H9 (cell line): ENCODE data around the gene CLEC9A. TPM values are rescaled to one million over a fixed set of nuclear protein-coding genes. Genes with fewer than 3 reads are reported as not detected.

Source experiments
- DNase-seq: peaks from one replicate; pipeline ENCODE4 v3.0.0-alpha.2; 2017
- H2AFZ ChIP-seq: one replicate; pipeline ENCODE4 v1.6.1; 2013; ENCODE audit warnings: mild to moderate bottlenecking, low read length, control low read depth, moderate library complexity
- H2AK5ac ChIP-seq: 2 replicates; pipeline ENCODE4 v1.6.1; 2013; ENCODE audit warnings: low read length, control low read depth, mixed read lengths; ENCODE audit not compliant: insufficient read length
- H2BK120ac ChIP-seq: one replicate; pipeline ENCODE4 v1.6.1; 2013; ENCODE audit warnings: low read depth, mild to moderate bottlenecking, low read length, control low read depth, inconsistent platforms; ENCODE audit not compliant: poor library complexity, severe bottlenecking
- H2BK12ac ChIP-seq: 2 replicates; pipeline ENCODE4 v1.6.1; 2013; ENCODE audit warnings: low read length, control low read depth, mixed read lengths, low read depth; ENCODE audit not compliant: insufficient read length
- H2BK15ac ChIP-seq: 2 replicates; pipeline ENCODE4 v1.6.1; 2013; ENCODE audit warnings: low read depth, low read length, control low read depth
- H2BK20ac ChIP-seq: one replicate; pipeline ENCODE4 v1.6.1; 2013; ENCODE audit warnings: low read depth, mild to moderate bottlenecking, low read length, control low read depth, inconsistent platforms; ENCODE audit not compliant: poor library complexity, severe bottlenecking
- H2BK5ac ChIP-seq: 2 replicates; pipeline ENCODE4 v1.6.1; 2013; ENCODE audit warnings: low read length, control low read depth, mixed read lengths; ENCODE audit not compliant: insufficient read length
- H3K14ac ChIP-seq: 2 replicates; pipeline ENCODE4 v1.6.1; 2013; ENCODE audit warnings: low read length, control low read depth; ENCODE audit not compliant: insufficient read depth
- H3K18ac ChIP-seq: 2 replicates; pipeline ENCODE4 v1.6.1; 2013; ENCODE audit warnings: low read depth, mild to moderate bottlenecking, mixed read lengths, low read length, control low read depth; ENCODE audit not compliant: insufficient read length
- H3K23ac ChIP-seq: 2 replicates; pipeline ENCODE4 v1.6.1; 2013; ENCODE audit warnings: low read length, control low read depth, mixed read lengths, low read depth; ENCODE audit not compliant: insufficient read length
- H3K23me2 ChIP-seq: 2 replicates; pipeline ENCODE4 v1.6.1; 2013; ENCODE audit warnings: low read depth, mild to moderate bottlenecking, mixed read lengths, low read length, control low read depth; ENCODE audit not compliant: insufficient read length, poor library complexity, severe bottlenecking
- H3K27ac ChIP-seq: 2 replicates; pipeline ENCODE4 v1.5.1; 2013; ENCODE audit warnings: low read length, control low read depth, mixed read lengths, low read depth; ENCODE audit not compliant: insufficient read length
- H3K27me3 ChIP-seq: 2 replicates; pipeline ENCODE4 v1.6.1; 2013; ENCODE audit warnings: low read length, control low read depth, inconsistent platforms; ENCODE audit not compliant: insufficient read depth
- H3K4ac ChIP-seq: 2 replicates; pipeline ENCODE4 v1.6.1; 2013; ENCODE audit warnings: low read depth, mild to moderate bottlenecking, control low read depth, inconsistent platforms, low read length, moderate library complexity
- H3K4me1 ChIP-seq: 2 replicates; pipeline ENCODE4 v1.6.1; 2013; ENCODE audit warnings: low read length, control low read depth, inconsistent platforms; ENCODE audit not compliant: insufficient read depth
- H3K4me2 ChIP-seq: 2 replicates; pipeline ENCODE4 v1.6.1; 2013; ENCODE audit warnings: low read length, control low read depth, mixed read lengths; ENCODE audit not compliant: insufficient read length, insufficient read depth
- H3K56ac ChIP-seq: 2 replicates; pipeline ENCODE4 v1.6.1; 2013; ENCODE audit warnings: low read depth, mild to moderate bottlenecking, mixed read lengths, low read length, control low read depth; ENCODE audit not compliant: insufficient read length
- H3K79me1 ChIP-seq: 2 replicates; pipeline ENCODE4 v1.6.1; 2013; ENCODE audit warnings: low read depth, mild to moderate bottlenecking, moderate library complexity, low read length, control low read depth, inconsistent platforms; ENCODE audit not compliant: insufficient read depth, poor library complexity, severe bottlenecking
- H3K79me2 ChIP-seq: 2 replicates; pipeline ENCODE4 v1.6.1; 2013; ENCODE audit warnings: low read length, control low read depth, inconsistent platforms; ENCODE audit not compliant: insufficient read depth
- H3K9ac ChIP-seq: 2 replicates; pipeline ENCODE4 v1.6.1; 2013; ENCODE audit warnings: low read length, control low read depth, mixed read lengths; ENCODE audit not compliant: insufficient read length; ENCODE audit errors: extremely low read depth
- H3K9me3 ChIP-seq: one replicate; pipeline ENCODE4 v1.6.1; 2013; ENCODE audit warnings: low read depth, low read length, inconsistent platforms; ENCODE audit not compliant: control insufficient read depth
- H3T11ph ChIP-seq: one replicate; pipeline ENCODE4 v1.6.1; 2013; ENCODE audit warnings: mild to moderate bottlenecking, low read length, control low read depth, inconsistent platforms
- H4K20me1 ChIP-seq: one replicate; pipeline ENCODE4 v1.6.1; 2013; ENCODE audit not compliant: control insufficient read depth, insufficient read length, insufficient read depth
- H4K5ac ChIP-seq: 2 replicates; pipeline ENCODE4 v1.6.1; 2013; ENCODE audit warnings: low read depth, mild to moderate bottlenecking, mixed read lengths, low read length, control low read depth; ENCODE audit not compliant: insufficient read length
- H4K8ac ChIP-seq: replicated peaks from 2 replicates; pipeline ENCODE4 v1.6.1; 2013; ENCODE audit warnings: low read length, control low read depth, mixed read lengths, low read depth; ENCODE audit not compliant: insufficient read length
- H4K91ac ChIP-seq: 2 replicates; pipeline ENCODE4 v1.6.1; 2013; ENCODE audit warnings: low read depth, mild to moderate bottlenecking, moderate library complexity, mixed read lengths, low read length, control low read depth; ENCODE audit not compliant: insufficient read length
- H3K27ac Mint-ChIP-seq, 3 experiments: 2 replicates in 2 of 3; 3 replicates in 1 of 3; pipeline ENCODE4 v1.8.0; 2020 to 2021; ENCODE audit warnings: mixed read lengths in 3 of 3, mild to moderate bottlenecking in 1 of 3, moderate library complexity in 1 of 3
- H3K27me3 Mint-ChIP-seq: 2 replicates; pipeline ENCODE4 v1.8.0; 2021; ENCODE audit warnings: low read depth, mild to moderate bottlenecking, moderate library complexity, mixed read lengths
- H3K36me3 Mint-ChIP-seq, 3 experiments: 2 replicates in 2 of 3; 3 replicates in 1 of 3; pipeline ENCODE4 v1.8.0; 2020 to 2021; ENCODE audit warnings: low read depth in 3 of 3, mixed read lengths in 3 of 3; ENCODE audit not compliant: insufficient read depth in 1 of 3
- H3K4me1 Mint-ChIP-seq, 2 experiments: 2 replicates each; pipeline ENCODE4 v1.8.0; 2020; ENCODE audit warnings: mixed read lengths in 2 of 2
- H3K4me3 Mint-ChIP-seq, 2 experiments: 2 replicates in 1 of 2; 3 replicates in 1 of 2; pipeline ENCODE4 v1.8.0; 2020 to 2021; ENCODE audit warnings: mild to moderate bottlenecking in 2 of 2, mixed read lengths in 2 of 2, moderate library complexity in 1 of 2
- H3K9me3 Mint-ChIP-seq, 2 experiments: 2 replicates in 1 of 2; 3 replicates in 1 of 2; pipeline ENCODE4 v1.8.0; 2020; ENCODE audit warnings: mild to moderate bottlenecking in 2 of 2, mixed read lengths in 2 of 2, moderate library complexity in 1 of 2
- CTCF ChIP-seq: fragments of 200-600 bp; sonication (generic); conservative IDR thresholded peaks from 3 replicates; pipeline ENCODE4 v1.8.0; 2021; ENCODE audit warnings: antibody characterized with exemption, mild to moderate bottlenecking
- WGBS: extraction: QIAGEN DNeasy Blood & Tissue Kit; methylation state at CpG from one replicate; pipeline ENCODE4 v1.1.7; 2013; ENCODE audit warnings: missing lambda C conversion rate, low lambda C conversion rate, mixed read lengths; ENCODE audit not compliant: insufficient read length; ENCODE audit errors: extremely low coverage; 5-methylcytosine and 5-hydroxymethylcytosine counted together
- total RNA-seq: library from RNA; stranded (reverse); gene quantifications from 2 replicates; pipeline ENCODE4 v1.2.1, GENCODE V29; 2021

CLEC9A gene
- total RNA-seq, 1 experiment from 2014 or later, result not detected

- no peaks in the 10 kb centered on the region for H3K4me1 Mint-ChIP-seq
- no peak overlapping the region for H4K91ac ChIP-seq
- no peaks in the 10 kb centered on the region for H3K4me1 ChIP-seq
- no peak overlapping the region for H3K27ac Mint-ChIP-seq
- no peaks in the 10 kb centered on the region for H3K79me2 ChIP-seq
- no peak overlapping the region for H2BK15ac ChIP-seq
- no CpG with 5 or more reads among the region's 2 CpGs for WGBS
- H4K5ac ChIP-seq, result no peak overlapping the region
- no peak overlapping the region for H3K23ac ChIP-seq
- no peak overlapping the region for H2AK5ac ChIP-seq
- no peak overlapping the region for H2BK5ac ChIP-seq
- DNase-seq, result no peak
- H3K9me3 ChIP-seq, result no peaks in the 10 kb centered on the region
- no peak overlapping the region for H3K18ac ChIP-seq
- no peaks in the 10 kb centered on the region for H3K79me1 ChIP-seq
- no peak overlapping the region for H3K4me2 ChIP-seq
- no peak overlapping the region for H4K8ac ChIP-seq
- H3K9ac ChIP-seq, result no peak overlapping the region
- peaks cover 8% of the 10 kb centered on the region for H3K27me3 Mint-ChIP-seq
- no peak overlapping the region for H3K14ac ChIP-seq
- no peak overlapping the region for H3K56ac ChIP-seq
- H3K27me3 ChIP-seq, result no peaks in the 10 kb centered on the region
- H4K20me1 ChIP-seq, result no peaks in the 10 kb centered on the region
- peaks cover 0 to 18% (median 7%) of the 10 kb centered on the region in 3 experiments; a peak in 4 of 7 replicates for H3K36me3 Mint-ChIP-seq
- no peaks in the 10 kb centered on the region for H3K23me2 ChIP-seq
- H3T11ph ChIP-seq, result no peak overlapping the region
- peaks cover 7% of the 10 kb centered on the region in 2 experiments for H3K9me3 Mint-ChIP-seq
- TF ChIP-seq CTCF, result no peak
- no peak overlapping the region for H2AFZ ChIP-seq
- no peak overlapping the region for H2BK20ac ChIP-seq
- H3K27ac ChIP-seq, result no peak overlapping the region
- no peak overlapping the region for H2BK120ac ChIP-seq
- H3K4me3 Mint-ChIP-seq, result no peak overlapping the region
- no peak overlapping the region for H3K4ac ChIP-seq
- H2BK12ac ChIP-seq, result no peak overlapping the region
Measured at GRCh38 chr12:10110256-10110844, 79.9 kb downstream of the CLEC9A start.
